ENCODE measurements around the gene MCOLN2.
"Not testable (repeated sequence)": the region's sequence is repeated elsewhere in the genome, so short reads cannot be mapped to it uniquely, and the experiment has no call there.

The MCOLN2 gene

DNA sequence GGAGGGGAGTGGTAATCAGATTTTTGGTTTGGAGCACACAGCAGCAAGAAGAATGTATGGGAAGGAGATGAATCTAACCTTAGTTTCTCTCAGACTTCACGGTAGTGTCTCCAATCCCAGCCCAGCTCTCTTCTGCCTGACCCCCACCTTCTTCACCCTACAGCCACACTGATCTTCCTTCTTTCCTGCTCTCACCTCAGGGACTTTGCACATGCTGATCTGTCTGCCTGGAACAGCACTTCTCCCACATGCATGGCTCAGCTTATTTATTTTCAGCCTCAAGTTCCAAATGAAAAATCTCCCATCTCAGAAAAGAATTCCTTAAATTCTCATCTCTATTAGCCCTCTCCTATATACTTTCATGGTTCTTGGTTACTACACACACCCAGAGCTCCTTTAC is 55.1 kb downstream of the MCOLN2 start:
- DNase-seq (ENCODE audit: low read depth in 2 of 2), result no peak

- no peak for DNase-seq (ENCODE audit: low read depth in 2 of 2)
Measured at GRCh38 chr1:84940481-84940880, 56.4 kb downstream of the MCOLN2 start.

- no peak for DNase-seq (ENCODE audit: low read depth in 2 of 2)
Measured at GRCh38 chr1:84939761-84940160, 57.2 kb downstream of the MCOLN2 start.

DNA sequence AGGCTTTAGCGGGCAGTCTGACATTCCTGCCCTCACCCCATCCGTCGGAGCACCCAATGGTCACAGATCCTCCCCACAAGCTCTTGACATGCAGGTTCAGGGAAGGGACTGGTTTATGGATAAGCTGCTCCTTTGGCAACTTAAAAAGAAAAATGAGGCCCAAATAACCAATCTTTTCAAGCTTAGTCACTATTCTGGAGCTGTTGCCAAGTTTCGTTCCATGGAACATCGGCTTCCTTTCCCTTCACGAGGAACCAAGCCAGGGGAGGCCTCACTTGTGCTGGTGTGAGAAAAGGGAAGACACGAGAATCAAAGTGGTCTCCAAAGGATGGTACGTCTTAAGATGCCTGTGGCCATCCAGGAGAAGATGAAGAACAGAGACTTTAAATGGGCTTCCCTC is 57.8 kb downstream of the MCOLN2 start:
- no peak for DNase-seq (ENCODE audit: low read depth in 2 of 2)

DNA sequence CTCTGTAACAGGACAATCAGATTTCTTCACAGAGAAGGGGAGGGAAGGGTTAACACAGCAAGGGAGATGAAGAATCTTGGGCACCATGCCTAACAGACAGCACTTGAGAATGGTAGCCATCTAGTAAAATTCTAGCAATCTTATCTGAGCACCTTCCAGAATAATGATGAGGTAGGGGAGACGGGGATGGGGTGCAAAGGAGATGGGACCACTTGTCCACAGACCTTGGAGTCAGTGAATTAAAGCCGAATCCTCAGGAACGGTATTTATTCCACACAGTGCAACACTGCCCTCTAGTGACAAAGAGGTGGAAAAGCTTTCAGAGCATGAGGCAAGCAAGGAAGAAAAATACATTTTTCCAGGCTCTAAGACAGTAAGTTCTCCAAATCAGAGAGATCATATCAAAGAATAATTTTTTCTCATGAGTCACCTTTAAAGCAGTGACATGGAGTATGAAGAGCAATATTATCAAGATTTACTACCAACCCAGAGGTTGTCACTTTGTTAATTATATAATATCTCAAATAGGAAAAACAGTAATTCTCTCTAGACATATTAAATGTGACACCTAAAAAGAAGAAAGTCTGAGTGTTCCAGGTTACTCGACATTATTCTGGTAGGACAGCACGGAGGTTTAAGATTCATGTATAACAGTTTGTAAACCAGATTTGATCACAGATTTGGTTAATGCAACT is 60.6 kb downstream of the MCOLN2 start:
- DNase-seq (ENCODE audit: low read depth in 2 of 2), result peak in 1 of 2 donors; percentile 28

DNA sequence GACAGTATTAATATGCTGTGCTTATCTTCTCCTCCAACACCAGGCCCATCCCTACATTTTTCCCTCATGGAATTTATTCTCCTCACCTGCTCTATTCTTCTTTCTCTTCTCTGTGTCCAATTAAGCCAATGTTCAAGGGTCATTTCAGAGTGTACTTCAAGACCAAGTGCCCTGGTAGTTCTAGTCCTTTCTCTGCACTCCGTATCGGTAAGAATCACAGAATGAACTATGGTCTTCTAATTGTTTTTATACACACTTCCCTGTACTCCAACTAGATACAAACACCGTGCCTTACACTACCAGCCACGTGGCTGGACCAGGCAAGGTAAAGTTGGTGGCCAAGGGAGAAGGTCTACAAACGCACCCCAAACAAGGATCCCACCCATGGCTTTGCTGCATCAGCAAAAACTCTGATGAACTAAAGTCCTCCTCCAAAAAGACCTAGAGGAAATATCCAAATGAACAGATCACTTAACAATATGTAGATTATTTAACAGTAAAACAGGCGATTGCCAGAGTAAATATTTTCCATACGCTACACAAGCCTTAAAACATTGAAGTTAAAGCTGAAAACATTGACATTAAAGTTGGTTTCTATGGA is 63.8 kb downstream of the MCOLN2 start:
- no peak for DNase-seq (ENCODE audit: low read depth in 2 of 2)

DNA sequence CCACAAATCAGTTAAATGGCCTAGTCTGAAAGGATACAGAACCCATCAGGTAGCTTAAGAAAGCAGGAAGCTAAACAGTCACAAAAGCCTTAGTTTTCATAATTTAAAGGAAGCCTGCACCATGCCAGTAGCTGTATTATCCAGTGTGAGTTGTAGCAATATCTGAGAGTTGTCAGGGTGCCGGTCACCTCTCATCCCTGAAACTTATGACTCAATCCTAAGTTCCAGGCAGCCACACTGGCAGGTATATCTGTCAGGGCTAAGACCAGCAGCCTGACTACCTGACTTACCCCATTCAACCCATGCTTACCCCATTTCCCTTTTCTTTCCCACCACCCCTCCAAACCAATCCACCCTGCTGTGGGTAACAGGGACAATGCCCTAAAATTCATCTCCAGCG is 66.1 kb downstream of the MCOLN2 start:
- no peak for DNase-seq (ENCODE audit: low read depth in 2 of 2)

- no peak for DNase-seq (ENCODE audit: low read depth in 2 of 2)
Measured at GRCh38 chr1:84930329-84930728, 66.6 kb downstream of the MCOLN2 start.

DNA sequence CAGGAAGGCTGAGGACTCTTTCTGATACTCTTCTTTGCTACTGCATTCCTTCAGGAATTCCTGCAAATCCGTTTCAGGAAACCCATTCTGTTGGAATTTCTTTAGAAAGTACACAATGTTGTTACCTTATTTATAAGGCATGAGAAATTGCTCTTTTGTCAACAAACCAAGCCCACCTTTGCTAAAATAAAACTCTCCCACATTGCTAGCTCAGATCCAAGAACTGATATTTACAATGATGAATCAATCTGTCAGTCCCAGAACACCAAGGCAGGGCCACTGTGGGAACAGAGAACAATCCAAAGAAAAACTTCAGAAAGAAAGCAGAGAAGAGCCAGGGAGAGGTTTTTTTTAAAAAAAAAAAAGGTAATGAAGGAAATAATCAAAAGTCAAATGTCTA is 67.3 kb downstream of the MCOLN2 start:
- DNase-seq (ENCODE audit: low read depth in 2 of 2), result no peak

DNA sequence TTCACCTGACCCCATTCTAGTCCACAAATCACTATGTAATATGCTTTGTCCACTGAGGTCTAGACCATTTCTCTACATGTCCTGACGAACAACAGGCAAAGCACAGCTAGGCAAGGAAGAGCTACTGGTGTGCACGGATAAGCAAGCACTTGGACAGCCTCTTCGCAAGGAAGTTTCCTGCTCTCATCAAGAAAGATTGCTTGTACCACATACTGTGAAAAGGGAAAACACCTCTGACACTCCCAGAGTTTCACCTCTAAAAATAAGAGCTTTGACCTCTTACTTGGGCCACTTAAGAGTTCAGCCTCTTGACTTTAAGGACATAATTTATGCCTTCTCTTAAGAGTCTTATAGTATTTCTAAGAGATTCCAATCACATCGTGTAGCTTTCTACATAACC is 67.9 kb downstream of the MCOLN2 start:
- DNase-seq (ENCODE audit: low read depth in 2 of 2), result no peak

DNA sequence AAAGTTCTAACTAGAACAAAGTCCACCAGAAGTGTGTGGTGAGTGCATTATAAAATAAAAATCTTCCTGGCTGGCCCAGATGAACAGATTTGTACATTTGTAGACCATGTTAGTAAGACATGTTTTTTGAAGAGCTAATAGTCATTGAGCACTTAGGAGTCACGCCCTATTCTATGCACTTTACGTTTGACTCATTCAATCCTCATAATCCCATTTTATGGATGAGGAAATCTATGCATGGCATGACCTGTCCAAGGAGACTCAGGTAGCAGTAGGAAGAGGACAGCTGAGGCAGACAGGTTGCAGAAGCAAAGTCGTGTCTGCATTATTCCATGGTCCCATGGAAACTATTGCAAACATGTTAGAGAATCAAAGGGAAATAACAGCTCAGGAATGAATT is 73.6 kb downstream of the MCOLN2 start:
- DNase-seq (ENCODE audit: low read depth in 2 of 2), result no peak

DNA sequence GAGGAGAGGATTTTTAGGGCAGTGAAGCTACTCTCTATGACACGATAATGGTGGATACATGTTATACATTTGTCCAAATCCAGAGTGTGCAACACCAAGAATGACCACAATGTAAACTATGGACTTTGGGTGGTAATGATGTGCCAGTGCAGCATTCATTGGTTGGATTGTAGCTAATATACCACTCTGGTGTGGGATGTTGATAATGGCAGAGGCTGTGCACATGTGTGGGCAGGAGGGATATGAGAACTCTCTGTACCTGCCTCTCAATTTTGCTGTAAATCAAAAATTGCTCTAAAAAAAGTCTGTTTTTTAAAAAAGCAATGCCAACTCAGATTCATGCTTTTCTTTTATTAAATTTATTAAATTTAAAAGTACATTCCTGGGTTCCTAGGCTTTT is 76.8 kb downstream of the MCOLN2 start:
- DNase-seq (ENCODE audit: low read depth in 2 of 2), result no peak

GRCh38 chr1:84919461-84919970 is 77.4 kb downstream of the MCOLN2 start:
- DNase-seq (ENCODE audit: low read depth in 2 of 2), result no peak

DNA sequence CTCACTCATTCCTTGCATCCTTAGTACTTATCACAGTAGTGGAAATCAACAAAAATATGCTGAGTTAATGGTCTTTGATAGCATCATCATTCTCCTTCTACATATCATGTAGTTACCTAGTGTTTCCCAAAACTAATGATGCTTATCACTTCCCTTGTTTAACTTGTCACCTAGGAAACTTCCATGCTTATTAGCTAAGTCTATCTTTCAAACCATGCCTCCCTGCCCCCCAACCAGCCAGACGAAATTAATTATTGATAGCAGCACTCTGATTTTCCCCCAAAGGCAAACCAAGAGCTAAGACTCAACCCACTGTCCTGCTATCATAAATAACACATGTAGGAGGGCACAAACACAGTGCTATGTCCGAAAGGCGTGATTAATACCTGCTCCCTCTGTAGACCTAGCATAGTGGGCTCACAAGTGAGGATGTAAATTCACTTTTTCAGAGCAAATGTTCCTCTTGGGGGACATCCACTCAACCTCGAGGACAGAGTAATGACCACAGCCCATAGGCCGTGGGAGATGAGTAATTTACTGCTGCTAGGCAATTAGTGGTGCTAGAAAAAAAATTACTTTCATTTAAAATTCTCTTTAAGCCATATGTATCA is 78.1 kb downstream of the MCOLN2 start:
- no peak for DNase-seq (ENCODE audit: low read depth in 2 of 2)

- DNase-seq (ENCODE audit: low read depth in 2 of 2), result no peak
Measured at GRCh38 chr1:84916897-84917296, 80.0 kb downstream of the MCOLN2 start.

DNA sequence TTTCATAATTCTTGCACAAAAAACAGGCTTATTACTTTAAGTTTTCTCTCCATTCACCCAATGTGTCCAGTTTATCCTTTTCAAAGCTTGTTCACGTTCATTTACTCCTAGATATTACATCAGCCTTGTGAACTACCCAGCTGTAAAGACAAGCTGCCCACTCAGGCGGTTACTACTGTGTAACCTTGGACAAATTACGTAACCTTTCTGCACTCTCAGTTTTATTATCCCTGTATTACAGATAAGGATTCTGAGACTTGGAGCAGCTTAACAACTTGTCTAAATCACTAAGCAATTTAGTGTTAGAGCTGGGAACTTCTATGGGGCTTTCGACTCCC is 83.4 kb downstream of the MCOLN2 start:
- no peak for DNase-seq (ENCODE audit: low read depth in 2 of 2)

GRCh38 chr1:84912726-84913554 is 84.0 kb downstream of the MCOLN2 start:
- no peak for DNase-seq (ENCODE audit: low read depth in 2 of 2)

- DNase-seq (ENCODE audit: low read depth in 2 of 2), result not testable (repeated sequence)
Measured at GRCh38 chr1:84908746-84909464, 88.0 kb downstream of the MCOLN2 start.

DNA sequence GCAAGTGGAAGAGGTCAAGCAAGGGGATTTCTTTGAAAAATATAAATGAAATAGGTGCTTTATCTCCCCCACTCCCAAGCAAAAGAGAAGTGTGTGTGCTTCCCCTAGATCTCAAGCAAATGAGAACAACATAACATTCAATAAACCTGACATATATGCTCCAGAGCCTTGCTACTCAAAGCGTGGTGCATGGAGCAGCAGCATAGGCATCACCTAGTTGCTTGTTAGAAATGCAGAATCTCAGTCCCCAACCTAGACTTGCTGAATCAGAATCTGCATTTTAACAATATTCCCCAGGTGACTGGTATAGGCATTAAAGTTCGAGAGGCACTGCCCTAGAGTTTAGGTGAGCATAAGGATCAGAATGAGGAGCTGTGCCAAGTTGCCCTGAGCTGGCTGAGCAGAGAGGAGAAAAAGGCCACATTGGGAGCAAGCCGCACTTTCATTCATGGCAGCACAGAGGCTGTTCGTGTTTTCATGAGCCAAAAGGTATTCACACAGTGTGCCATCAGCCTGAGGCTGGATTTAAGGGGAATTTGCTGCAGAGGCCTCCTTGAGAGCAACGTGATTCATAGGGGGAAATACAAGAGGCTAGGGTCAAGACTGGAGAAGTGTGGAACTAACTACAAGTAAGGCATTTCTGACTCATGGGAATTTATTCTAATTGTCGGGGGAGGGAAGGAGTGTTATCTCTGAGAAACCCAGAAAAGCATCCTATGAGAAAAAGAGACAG is 89.7 kb downstream of the MCOLN2 start:
- no peak for DNase-seq (ENCODE audit: low read depth in 2 of 2)

GRCh38 chr1:84902727-84903126 is 94.2 kb downstream of the MCOLN2 start:
- not testable (repeated sequence) for DNase-seq (ENCODE audit: low read depth in 2 of 2)

DNA sequence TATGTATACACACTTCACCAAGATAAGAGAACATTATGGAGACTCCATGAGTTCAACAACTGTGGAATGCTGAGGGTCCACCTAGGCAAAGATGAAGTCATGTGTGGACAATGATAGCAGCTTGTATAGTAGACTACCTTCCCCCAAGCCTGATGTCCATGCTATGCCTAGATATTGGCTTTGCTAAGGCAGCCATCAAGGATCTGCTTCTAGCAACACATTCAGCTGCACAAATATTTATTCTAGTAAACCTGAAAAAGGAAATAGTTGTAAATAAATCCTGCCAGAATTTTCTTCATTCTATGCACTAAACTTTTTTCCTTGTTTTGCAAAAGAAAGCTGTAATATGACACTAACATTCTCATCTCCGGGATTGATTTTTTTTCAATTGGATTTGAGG is 96.9 kb downstream of the MCOLN2 start:
- DNase-seq (ENCODE audit: low read depth in 2 of 2), result no peak
